SK-N-SH treated with all-trans-retinoic acid at 6 μM for 48 hours (cell line): Measurements from ENCODE around the gene SPATA25.

ENCODE experiments used
- ATAC-seq: fragments of 200-7000 bp; cut with Tn5 transposase; 3 replicates; pipeline ENCODE4 v1.9.1; 2020; ENCODE audit warnings: mild to moderate bottlenecking, moderate library complexity
- ARNTL ChIP-seq: fragments of 450-650 bp; formaldehyde crosslinking; IDR thresholded peaks from 2 replicates; pipeline ENCODE4 v1.5.0; 2020; ENCODE audit warnings: low read depth, mild to moderate bottlenecking, moderate library complexity, borderline replicate concordance
- BACH2 ChIP-seq: fragments of 250-450 bp; sonication (Bioruptor Pico); IDR thresholded peaks from 2 replicates; pipeline ENCODE4 v1.9.0; 2021; ENCODE audit warnings: mild to moderate bottlenecking, borderline replicate concordance
- CREB5 ChIP-seq: fragments of 250-450 bp; sonication (Bioruptor Pico); IDR thresholded peaks from 2 replicates; pipeline ENCODE4 v1.5.1; 2020; ENCODE audit warnings: low read depth, mild to moderate bottlenecking, moderate library complexity
- CSDC2 ChIP-seq: fragments of 250-450 bp; sonication (Bioruptor Pico); IDR thresholded peaks from 2 replicates; pipeline ENCODE4 v1.5.0; 2020; ENCODE audit warnings: mild to moderate bottlenecking, moderate library complexity
- ESRRG ChIP-seq: fragments of 250-450 bp; sonication (Bioruptor Pico); IDR thresholded peaks from 2 replicates; pipeline ENCODE4 v1.6.1; 2021; ENCODE audit warnings: mild to moderate bottlenecking
- GLIS3 ChIP-seq: fragments of 250-450 bp; sonication (Bioruptor Pico); IDR thresholded peaks from 2 replicates; pipeline ENCODE4 v1.5.0; 2020; ENCODE audit warnings: mild to moderate bottlenecking, moderate library complexity
- ISL1 ChIP-seq: fragments of 250-450 bp; sonication (Bioruptor Pico); IDR thresholded peaks from 2 replicates; pipeline ENCODE4 v2.1.2; 2022; ENCODE audit warnings: mild to moderate bottlenecking, moderate library complexity
- OSR1 ChIP-seq: fragments of 250-450 bp; sonication (Bioruptor Pico); IDR thresholded peaks from 2 replicates; pipeline ENCODE4 v1.8.0; 2022; ENCODE audit warnings: moderate library complexity, mild to moderate bottlenecking, inconsistent platforms
- PATZ1 ChIP-seq: fragments of 250-450 bp; sonication (Bioruptor Pico); IDR thresholded peaks from 2 replicates; pipeline ENCODE4 v1.8.0; 2020; ENCODE audit warnings: mild to moderate bottlenecking, moderate library complexity, borderline replicate concordance
- PPARA ChIP-seq: fragments of 250-450 bp; sonication (Bioruptor Pico); IDR thresholded peaks from 2 replicates; pipeline ENCODE4 v1.5.0; 2020; ENCODE audit warnings: mild to moderate bottlenecking, borderline replicate concordance
- TCF4 ChIP-seq: fragments of 250-450 bp; sonication (Bioruptor Pico); IDR thresholded peaks from 2 replicates; pipeline ENCODE4 v1.8.0; 2021; ENCODE audit warnings: mild to moderate bottlenecking, moderate library complexity, borderline replicate concordance
- TOX ChIP-seq: fragments of 250-450 bp; sonication (Bioruptor Pico); IDR thresholded peaks from 2 replicates; pipeline ENCODE4 v1.8.0; 2021; ENCODE audit warnings: mild to moderate bottlenecking, moderate library complexity, borderline replicate concordance
- TSHZ2 ChIP-seq: fragments of 250-450 bp; sonication (Bioruptor Pico); IDR thresholded peaks from 2 replicates; pipeline ENCODE4 v1.5.0; 2020; ENCODE audit warnings: mild to moderate bottlenecking, moderate library complexity
- ZC3H10 ChIP-seq: fragments of 250-450 bp; sonication (Bioruptor Pico); IDR thresholded peaks from 2 replicates; pipeline ENCODE4 v1.5.1; 2021; ENCODE audit warnings: mild to moderate bottlenecking, moderate library complexity
- ZFP30 ChIP-seq: fragments of 450-650 bp; formaldehyde crosslinking; IDR thresholded peaks from 2 replicates; pipeline ENCODE4 v1.5.0; 2022; ENCODE audit warnings: mild to moderate bottlenecking, moderate library complexity
- ZNF565 ChIP-seq: fragments of 450-650 bp; formaldehyde crosslinking; conservative IDR thresholded peaks from 2 replicates; pipeline ENCODE4 v1.5.0; 2020; ENCODE audit warnings: low read depth, mild to moderate bottlenecking, moderate library complexity
- ZNF8 ChIP-seq: fragments of 450-650 bp; formaldehyde crosslinking; IDR thresholded peaks from 2 replicates; pipeline ENCODE4 v1.5.0; 2020; ENCODE audit warnings: mild to moderate bottlenecking, moderate library complexity
- TF ChIP-seq, protein P1 (sequence below): fragments of 250-450 bp; sonication (Bioruptor Pico); IDR thresholded peaks from 2 replicates; pipeline ENCODE4 v1.8.0; 2021; ENCODE audit warnings: low read depth, mild to moderate bottlenecking, moderate library complexity, borderline replicate concordance
- TF ChIP-seq, protein P2 (sequence below): fragments of 250-450 bp; sonication (Bioruptor Pico); IDR thresholded peaks from 2 replicates; pipeline ENCODE4 v1.5.1; 2021; ENCODE audit warnings: mild to moderate bottlenecking, moderate library complexity

Gene SPATA25

GRCh38 chr20:45897692-45898091, 10.3 kb upstream of the SPATA25 start:
- TF ChIP-seq CSDC2 (CRISPR knock-in tag) = no peak
- TF ChIP-seq, protein P1, sequence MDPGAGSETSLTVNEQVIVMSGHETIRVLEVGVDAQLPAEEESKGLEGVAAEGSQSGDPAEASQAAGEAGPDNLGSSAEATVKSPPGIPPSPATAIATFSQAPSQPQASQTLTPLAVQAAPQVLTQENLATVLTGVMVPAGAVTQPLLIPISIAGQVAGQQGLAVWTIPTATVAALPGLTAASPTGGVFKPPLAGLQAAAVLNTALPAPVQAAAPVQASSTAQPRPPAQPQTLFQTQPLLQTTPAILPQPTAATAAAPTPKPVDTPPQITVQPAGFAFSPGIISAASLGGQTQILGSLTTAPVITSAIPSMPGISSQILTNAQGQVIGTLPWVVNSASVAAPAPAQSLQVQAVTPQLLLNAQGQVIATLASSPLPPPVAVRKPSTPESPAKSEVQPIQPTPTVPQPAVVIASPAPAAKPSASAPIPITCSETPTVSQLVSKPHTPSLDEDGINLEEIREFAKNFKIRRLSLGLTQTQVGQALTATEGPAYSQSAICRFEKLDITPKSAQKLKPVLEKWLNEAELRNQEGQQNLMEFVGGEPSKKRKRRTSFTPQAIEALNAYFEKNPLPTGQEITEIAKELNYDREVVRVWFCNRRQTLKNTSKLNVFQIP (CRISPR knock-in tag) = no peak
- TF ChIP-seq TCF4 (CRISPR knock-in tag) = no peak
- TF ChIP-seq ESRRG (CRISPR knock-in tag) = no peak
- TF ChIP-seq ZC3H10 (CRISPR knock-in tag) = no peak
- no peak for TF ChIP-seq ZNF565
- TF ChIP-seq ZFP30 (CRISPR knock-in tag) = no peak
- no peak for TF ChIP-seq ZNF8
- TF ChIP-seq, protein P2, sequence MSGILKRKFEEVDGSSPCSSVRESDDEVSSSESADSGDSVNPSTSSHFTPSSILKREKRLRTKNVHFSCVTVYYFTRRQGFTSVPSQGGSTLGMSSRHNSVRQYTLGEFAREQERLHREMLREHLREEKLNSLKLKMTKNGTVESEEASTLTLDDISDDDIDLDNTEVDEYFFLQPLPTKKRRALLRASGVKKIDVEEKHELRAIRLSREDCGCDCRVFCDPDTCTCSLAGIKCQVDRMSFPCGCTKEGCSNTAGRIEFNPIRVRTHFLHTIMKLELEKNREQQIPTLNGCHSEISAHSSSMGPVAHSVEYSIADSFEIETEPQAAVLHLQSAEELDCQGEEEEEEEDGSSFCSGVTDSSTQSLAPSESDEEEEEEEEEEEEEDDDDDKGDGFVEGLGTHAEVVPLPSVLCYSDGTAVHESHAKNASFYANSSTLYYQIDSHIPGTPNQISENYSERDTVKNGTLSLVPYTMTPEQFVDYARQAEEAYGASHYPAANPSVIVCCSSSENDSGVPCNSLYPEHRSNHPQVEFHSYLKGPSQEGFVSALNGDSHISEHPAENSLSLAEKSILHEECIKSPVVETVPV (CRISPR knock-in tag) = no peak
- TF ChIP-seq TOX (CRISPR knock-in tag) = no peak
- no peak for TF ChIP-seq ARNTL (CRISPR knock-in tag)
- no peak for TF ChIP-seq PPARA
- no peak for TF ChIP-seq PATZ1 (CRISPR knock-in tag)
- no peak for TF ChIP-seq ISL1
- no peak for TF ChIP-seq CREB5 (CRISPR knock-in tag)
- TF ChIP-seq TSHZ2 (CRISPR knock-in tag) = no peak
- no peak for TF ChIP-seq OSR1 (CRISPR knock-in tag)
- TF ChIP-seq, all 23 proteins: peak for 0
- ATAC-seq = no peak

DNA sequence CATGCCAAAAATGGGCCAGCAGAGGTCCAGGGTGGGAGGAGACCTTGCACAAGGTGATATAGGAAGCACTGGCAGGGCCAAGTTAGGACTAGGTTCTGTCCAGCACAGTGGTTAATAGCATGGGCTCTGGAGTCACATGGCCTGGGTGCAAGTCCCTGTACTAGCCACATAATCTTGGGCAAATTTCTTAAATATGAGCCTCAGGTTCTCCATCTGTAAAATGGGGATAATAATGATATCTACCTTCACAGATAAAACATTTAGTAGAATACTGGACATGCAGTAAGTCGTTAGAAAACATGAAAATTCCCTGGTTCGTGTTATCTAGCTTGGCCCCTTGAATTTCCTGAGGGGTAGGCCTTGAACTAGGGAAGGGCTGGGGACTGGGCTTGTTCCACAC, 9.9 kb upstream of the SPATA25 start:
- no peak for ATAC-seq
- TF ChIP-seq GLIS3 (CRISPR knock-in tag) (no peak), CSDC2 (CRISPR knock-in tag) (no peak), CREB5 (CRISPR knock-in tag) (no peak), TSHZ2 (CRISPR knock-in tag) (no peak), BACH2 (CRISPR knock-in tag) (no peak)
- TF ChIP-seq, protein P2 (CRISPR knock-in tag) = no peak
